ENCODE data around the gene DYNLT2.
"Not testable (repeated sequence)": the region's sequence is repeated elsewhere in the genome, so short reads cannot be mapped to it uniquely, and the experiment has no call there.

DYNLT2 gene

DNA sequence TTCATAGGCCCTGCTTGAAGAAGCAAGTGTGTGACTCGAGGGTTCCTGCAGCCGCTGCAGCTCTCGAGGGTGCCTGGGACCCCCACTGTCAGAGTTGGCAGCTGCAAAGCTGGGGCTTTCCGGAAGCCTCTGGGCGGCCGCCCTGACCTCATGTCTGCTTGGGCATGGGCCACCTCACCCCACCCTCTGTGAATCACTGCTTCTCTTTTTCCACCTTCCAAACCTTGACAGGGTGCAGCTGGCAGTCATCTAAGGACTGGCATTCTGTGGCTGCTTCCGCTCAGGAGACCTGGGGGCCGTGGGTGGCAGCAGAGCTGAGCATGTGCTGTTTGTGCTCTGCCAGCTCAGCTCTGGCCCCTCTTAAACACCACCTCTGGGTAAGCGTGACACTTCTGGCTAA, 32.0 kb upstream of the DYNLT2 start:
- no peak for DNase-seq

DNA sequence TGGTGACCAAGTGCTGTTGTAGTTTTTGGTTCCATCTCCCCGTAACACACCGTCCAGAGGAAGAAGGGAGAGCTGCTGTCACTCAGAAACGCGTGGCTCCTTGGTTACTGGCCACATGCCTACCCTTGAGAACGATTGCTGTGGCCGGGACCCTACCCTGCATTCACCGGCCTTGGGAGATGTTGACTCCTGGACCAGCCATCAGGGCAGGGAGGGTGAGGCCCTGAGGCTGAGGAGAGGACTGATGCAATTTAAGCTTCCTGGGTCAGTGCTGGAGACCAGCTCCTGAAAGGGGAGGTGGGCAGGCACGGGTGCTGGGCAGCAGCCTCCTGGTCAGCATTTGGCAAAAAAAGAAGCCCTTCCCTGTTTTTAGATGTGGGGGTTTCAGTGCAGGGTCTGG, 31.6 kb upstream of the DYNLT2 start:
- no peak for DNase-seq

DNA sequence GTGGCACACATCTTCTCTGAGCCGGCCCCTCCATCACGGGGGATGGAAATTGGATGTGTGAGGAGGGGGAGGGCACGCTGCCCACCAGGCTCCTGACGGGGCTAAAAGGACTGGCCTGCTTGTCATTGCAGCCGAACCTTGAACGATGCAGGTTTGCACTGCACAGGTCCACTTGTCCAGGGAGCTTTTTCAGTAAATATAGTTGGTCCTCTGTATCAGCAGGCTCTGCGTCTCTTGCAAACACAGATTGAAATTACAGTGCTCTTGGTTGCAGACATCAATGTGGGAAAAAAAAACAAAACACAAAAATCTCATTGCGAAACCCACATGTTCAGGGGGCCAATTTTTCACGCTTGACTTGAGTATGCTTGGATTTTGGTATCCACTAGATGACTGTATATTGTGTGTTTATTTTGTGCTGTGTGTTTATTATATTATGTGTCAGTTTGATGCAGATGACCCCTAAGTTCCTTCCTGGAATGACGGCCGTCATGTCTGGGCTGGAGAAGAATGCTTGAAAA, 29.3 kb upstream of the DYNLT2 start:
- DNase-seq = no peak

DNA sequence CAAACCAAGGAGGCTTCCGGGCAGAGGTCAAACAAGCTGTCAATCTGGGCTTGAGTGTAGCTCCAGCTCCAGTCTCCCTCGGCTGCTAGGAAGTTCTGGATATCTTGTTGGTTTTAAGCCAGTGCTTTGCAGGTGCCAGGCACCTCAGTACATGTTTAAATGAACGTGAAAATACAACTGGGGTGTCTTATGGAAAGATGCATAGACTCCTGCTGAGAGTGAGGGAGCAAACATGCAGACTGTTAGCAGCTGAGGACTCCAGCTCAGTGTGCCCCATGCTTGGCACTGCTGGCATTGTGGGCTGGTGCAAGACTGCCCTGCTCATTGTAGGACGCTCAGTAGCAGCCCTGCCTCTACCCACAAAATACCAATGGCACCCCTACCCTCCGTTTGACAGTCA, 28.5 kb upstream of the DYNLT2 start:
- no peak for DNase-seq

DNA sequence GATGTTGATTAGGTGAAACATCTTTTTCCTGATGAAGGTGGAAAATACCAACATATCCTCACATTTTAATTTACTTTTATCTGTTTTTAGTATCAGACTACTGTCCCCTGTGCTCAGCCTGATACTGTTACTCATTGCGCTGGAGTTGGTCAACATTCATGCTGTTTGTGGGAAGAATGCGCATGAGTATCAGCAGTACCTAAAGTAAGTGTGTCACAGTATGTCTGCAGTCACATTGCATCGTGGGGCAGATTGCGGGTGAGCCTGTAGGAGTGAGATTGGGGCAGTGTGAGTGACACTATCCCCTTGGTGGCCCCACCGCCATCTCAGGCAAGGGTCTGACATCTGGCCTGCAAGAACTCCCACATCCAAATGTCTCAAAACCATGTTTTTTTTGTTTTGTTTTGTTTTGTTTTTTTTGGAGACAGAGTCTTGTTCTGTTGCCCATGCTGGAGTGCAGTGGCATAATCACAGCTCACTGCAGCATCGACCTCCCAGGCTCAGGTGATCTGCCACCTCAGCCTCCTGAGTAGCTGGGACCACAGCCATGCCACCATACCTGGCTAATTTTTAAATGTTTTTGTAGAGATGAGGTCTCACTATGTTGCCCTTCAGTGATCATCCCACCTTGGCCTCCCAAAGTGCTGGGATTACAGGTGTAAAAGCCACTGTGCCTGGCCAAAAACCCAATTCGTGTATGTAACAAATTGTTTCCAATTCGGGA, 27.9 kb upstream of the DYNLT2 start:
- DNase-seq = no peak

DNA sequence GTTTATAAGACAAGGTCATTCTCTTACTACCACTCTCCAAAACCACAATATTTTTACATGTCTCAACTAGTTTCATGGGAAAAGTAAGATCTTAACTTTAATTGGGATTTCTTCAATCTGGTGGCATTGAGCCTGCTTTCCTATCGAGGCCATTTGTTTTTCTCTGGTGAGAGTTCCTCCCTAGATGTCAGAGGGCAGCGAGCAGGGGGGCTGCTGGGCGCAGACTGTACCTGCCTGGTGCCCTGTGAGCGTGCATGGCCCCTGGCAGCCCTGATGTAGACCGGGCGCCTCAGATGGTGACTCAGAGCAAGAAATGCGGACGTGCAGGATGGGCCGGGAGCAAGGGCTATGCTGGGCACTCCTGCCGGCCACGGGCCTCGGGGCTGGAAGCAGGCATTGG, 27.3 kb upstream of the DYNLT2 start:
- no peak for DNase-seq

DNA sequence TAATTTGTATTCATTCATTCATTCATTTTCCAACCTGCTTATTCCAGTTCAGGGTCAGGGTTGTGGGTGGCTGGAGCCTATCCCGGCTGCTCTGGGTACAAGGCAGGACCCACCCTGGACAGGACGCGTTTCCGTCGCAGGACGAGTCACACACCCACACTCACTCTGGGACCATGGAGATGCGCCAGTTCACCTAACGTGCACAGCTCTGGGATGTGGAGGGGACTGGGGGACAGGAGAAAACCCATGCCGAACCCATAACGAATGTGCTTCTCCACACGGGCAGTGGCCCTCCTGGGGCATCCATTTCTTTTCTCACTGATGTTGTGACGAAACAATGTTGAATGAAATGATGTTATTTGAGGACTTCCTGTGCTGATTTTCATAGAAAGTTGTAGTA, 26.5 kb upstream of the DYNLT2 start:
- DNase-seq = no peak

DNA sequence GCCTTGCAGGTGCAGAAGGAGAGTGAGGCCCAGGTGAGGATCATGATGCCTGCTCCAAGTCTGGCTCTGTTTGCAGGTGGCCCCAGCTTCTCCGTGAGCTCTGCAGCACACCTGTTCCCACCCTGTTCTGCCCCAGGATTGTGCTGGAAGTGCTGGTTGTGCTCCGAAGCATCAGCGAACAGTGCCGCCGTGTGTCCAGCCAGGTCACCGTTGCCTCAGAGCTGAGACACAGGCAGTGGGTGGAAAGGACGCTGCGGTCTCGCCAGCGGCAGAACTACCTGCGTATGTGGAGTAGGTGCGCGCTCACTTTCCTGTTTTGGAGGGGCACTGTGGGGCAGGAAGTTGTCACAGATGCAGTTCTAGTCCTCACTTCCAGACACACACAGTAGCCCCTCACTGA, 25.0 kb upstream of the DYNLT2 start:
- peak; percentile 31 for DNase-seq

DNA sequence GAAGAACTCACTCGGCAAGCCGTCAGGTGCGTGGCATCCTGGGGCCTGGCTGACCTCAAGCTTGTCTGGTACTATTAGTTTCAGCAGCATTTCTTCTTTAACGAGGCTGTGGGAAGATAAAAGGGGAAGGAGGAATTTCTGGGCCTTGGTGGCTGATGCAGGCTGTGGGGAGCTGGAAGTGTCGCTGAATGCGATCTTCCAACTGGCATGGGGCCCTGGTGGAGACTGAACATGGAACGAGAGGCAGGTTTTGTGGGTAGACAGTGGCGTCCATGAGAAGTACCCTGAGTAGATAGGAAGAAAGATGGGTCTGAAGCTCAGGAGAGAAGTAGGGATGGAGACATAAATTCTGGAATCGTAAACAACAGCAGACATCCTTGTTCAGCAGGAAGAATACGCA, 23.9 kb upstream of the DYNLT2 start:
- DNase-seq = no peak

DNA sequence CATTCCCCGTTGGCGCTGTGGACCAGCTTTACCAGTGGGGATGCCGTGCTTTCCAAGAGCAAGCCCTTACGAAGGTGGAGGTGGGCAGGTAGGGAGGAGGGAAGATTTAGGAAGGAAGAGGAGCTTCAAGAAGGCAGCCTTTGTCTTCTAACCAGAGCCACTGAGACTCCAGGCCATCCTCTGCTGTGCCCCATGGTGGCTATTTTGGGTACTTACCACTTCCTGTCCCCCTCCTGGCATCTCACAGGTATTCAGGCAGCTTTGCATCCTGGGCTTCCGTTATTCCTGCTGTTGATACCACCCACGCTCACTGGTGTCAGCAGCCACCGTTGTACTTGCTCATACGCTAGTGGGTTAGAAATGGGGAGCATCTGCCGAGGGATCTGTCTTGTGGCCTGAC, 23.0 kb upstream of the DYNLT2 start:
- no peak for DNase-seq

DNA sequence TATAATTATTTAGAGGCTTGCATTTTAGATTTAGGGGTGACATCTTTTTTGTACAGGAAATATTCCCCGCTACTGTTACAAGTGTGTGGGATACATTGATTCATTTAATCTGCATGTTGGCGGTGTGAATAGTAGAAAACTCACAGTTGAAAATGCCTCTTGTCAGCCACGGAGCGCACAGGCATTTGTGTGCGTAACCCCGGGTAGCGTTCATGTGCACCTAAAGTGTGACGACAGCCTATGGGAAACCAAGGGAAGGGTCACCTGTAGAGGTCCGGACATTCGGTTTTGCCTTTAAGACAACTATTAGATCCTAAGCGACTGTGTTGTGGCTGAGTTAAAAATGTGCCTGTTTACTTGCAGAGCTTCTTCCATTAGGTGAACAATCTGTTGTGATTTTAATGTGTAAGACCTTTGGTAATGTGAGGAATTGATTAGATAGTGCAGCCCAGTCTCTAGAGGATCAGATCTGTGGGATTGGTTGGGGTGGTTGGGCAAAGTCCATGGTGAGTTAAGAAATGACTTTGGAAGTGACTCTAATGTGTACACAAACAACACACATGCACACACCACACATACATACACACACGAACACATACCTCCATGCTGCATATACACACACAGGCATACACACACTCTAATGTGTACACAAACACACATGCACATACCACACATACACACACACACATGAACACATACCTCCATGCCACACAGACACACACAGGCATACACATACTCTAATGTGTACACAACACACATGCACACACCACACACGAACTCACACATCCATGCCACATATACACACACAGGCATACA, 15.8 kb upstream of the DYNLT2 start:
- DNase-seq = no peak

DNA sequence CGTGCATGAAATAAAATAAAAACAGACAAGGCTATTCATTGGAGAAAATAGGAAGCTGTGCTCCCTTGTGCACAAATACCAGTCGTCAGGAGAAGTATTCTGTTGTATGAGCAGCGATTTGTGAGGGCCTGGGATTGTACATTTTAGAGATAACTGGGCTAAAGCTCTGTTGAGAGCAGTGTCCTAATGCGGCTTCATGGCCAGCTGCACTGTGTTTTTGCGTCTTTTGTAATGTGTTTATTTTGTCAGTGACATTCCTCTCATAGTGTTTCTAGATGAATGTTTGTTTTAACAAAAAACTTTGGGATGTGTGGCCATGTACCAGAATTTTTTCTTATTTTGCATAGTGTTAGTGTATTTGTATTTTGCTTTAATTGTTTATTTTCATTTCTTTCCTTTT, 14.9 kb upstream of the DYNLT2 start:
- no peak for DNase-seq

DNA sequence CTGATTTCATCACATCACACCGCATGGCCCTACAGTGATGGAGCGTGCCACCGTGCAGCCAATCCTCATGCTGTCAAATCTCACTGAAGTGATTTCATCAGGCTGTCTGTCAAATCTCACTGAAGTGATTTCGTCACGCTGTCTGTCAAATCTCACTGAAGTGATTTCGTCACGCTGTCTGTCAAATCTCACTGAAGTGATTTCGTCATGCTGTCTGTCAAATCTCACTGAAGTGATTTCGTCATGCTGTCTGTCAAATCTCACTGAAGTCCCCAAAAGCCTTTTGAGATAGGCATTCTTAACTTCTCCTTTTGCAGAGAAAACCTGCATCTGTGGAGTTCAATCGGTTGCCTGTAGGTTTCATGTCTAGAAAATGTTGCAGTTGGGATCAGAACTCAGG, 14.4 kb upstream of the DYNLT2 start:
- DNase-seq = not testable (repeated sequence)

DNA sequence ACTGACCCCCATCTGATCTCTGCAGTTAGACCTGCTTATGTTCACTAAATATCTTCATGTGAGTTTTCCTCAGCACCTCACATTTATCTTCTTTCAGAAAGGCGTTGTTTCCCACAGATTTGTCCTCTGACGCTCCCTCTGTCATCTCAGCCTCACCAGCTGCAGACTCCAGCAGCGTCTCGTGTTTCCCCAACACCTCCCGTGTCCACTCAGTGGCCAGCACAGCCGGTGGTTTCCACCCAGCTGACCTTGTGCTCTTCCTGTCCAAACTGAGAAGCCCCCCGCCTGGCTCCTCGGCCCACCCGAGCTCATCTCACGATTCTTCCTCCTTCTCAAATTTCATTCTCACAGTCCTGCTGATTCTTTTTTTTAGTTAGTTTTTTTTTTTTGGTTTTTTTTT, 12.5 kb upstream of the DYNLT2 start:
- no peak for DNase-seq

DNA sequence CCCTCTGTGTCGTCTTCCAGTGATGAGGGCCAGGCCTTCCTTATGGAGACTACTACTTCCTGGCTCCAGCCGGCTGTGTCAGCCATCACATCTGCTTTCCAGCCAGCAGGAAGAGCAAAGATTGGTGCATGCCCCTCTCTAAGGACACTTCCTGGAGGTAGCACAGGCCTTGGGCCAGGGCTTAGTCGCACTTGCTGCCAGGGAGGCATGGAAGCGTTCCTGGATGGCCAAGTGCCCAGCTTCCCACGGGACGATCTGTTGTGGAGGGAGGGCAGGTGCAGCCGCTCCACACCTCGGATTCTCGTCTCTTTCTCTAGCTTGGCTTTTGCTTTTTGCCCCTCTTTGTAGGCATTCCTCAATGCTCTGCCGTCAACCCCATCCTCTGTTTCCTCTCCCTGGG, 11.9 kb upstream of the DYNLT2 start:
- DNase-seq = no peak

DNA sequence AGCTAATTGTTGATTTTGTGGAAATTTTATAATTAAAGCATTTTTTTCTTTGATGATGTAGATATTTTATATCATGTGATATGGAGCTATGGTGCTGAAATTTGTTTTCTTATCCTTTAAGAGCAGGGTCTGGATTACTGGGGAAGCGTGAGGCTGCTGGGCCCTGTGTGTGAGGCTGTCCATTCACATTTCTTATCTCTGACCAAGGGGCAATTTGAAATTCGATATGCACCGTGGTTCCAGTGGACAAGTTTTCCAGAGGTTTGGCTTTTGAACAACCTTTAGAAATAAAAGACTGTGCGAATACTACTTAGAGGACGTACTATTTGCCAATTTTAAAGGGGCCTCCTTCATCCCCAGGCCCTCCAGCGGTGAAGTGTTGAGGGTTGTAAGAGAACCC, 3.8 kb upstream of the DYNLT2 start:
- DNase-seq = no peak

DNA sequence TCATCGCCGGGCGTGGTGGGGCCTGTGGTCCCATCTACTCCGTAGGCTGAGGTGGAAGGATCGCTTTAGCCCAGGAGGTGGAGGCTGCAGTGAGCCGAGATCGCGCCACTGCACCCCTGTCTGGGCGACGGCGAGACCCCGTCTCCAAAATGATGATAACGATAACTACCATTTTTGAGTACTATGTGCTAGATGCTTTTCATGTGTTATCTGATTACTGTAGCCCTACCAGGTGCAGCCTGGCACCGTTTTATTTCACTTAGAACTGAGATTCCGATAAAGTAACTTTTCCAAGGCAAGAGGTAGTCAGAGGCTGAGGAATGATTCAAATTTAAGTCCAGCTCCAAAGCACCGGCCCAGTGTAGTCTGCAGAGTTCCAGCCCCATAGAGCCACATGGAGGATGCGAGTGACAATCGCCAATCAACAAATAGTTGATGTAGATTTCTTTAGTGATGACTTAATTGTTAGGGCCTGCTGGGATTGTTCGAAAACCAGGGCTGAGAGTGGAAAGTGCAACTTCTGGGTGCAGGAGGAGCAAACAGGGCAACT, 777 bp upstream of the DYNLT2 start:
- peak; percentile 26 for DNase-seq

DNA sequence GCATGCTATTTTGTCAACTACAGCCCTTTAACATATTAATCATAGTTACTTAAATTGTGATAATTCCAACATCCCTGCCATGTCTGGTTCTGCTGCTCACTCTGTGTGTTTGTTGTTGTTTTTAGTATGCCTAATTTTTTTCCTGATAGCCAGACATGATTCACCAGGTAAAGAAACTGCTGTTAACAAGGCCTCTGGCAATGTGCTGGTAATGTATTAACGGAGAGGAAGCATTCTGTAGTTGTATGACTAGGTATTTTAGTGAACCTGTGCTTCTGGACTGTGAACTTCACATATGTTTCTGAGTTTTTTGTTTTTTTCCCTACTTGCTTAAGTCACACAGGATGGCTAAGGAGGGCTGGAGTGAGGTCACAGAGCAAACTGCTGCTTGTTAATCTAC, 4.8 kb downstream of the DYNLT2 start:
- DNase-seq = no peak

DNA sequence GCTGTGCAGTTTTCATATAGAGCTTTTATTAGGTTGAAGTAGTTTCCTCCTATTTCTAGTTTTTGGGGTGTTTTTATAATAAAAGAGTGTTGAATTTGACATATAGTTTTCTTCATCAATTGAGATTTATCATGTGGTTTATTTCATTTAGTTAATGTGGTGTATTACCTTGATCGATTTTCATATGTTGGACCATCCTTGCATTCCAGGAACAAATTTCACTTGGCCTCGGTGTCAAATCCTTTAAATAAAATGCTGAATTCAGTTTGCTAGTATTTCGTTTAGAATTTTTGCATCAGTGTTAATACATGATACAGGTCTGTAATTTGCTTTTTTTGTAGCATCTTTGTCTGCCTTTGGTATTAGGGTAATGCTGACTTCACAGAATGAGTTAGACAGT, 6.0 kb downstream of the DYNLT2 start:
- no peak for DNase-seq

DNA sequence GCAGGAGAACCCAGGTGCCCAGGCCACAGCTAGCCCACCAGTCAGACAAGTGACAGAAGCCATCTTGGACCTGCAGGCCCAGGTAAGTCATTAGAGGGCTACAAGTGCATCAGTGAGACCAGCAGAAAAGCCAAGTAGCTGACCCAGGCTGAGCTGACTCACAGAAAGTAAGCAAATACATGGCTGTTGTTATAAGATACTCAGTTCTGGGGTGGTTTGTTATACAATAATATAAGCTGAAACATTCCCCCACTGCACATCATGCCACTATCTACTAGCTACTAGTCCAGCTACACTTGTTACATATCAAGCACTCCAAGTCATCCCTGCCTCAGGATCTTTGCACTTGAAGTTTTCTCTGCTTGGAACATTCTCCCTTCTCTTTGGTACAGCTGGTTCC, 10.0 kb downstream of the DYNLT2 start:
- no peak for DNase-seq

DNA sequence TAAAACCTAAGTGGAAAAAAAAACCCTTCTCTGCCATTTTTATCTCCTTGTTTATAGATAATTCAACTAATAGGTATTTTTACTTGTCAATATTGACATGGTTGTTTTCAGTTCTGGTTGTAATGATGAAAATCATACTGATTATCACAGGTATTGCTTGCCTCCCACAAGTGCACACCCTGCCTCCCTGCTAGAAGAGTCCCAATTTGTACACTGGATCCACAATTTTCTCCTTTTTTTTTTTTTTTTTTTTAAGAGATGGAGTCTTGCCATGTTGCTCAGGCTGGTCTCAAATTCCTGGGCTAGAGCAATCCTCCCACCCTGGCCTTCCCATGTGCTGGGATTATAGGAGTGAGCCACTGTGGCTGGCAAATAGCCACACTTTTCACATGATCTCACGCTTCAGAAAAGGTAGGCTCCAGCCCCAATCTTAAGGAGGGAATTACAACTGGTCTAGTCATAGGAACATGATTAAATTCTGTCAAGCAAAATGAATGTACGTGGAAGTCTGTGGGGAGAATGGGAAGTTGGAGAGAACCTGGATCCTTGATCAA, 12.3 kb downstream of the DYNLT2 start:
- no peak for DNase-seq

DNA sequence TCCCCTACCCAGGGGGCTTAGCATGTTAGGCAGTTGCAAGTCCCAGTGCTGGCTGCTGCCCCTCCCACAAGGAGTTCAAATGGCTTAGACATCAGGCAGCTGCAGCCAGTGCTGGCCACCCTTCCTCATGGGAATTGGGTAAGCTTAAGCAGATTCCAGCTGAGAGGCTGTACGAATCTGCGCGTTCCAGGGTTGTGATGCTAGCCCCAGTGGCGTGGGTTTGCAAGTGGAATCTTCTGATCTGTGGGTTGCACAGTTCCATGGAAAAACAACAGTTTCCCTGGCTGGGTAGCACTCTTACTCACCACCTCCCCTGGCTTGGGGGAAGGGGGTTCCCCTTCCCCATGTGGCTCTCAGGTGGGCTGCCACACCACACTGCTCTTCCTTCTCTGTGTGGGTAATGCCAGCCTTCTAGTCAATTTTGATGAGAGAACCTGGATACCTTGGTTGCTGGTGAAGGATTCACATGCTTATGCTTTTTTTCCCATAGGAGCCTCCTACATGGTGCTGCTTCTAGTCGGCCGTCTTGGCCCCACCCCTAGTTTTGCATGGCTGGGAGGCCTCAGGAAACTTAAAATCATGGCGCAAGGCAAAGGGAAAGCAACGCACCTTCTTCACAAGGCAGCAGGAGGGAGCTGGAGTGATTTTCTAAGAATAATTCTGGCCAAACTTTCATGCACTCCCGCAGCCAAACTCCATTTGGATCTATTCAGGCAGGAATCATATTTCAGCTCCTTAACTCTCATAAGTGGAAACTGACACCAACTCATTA, 13.0 kb downstream of the DYNLT2 start:
- DNase-seq = no peak

DNA sequence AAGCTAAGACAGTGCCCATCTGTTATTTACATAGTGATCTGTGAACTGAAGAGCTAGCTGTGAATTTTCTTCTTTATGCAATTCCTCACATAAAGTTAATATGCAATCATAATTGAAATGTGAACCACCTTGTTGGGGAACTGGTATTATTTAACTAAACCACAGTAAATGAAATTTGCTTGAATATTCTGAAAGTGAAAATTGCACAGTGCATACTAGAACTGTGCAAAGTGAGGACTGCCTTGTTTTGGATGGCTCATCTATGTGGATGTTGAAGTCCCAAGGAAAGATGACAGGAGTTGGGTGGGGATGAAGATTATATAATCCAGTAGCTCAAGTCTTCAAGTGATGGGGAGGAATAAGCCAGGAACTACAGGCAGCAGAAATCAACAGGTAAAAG, 21.4 kb downstream of the DYNLT2 start:
- DNase-seq = no peak
